COLO668 (cell line): ENCODE measurements around the gene CARHSP1.
"Not testable (repeated sequence)": the region's sequence is repeated elsewhere in the genome, so short reads cannot be mapped to it uniquely, and the experiment has no call there.

Experiments used
- DNase-seq: peaks from one replicate; lab custom pipeline; 2025; ENCODE audit not compliant: unreplicated experiment; lab: John Stamatoyannopoulos, UW

The CARHSP1 gene

GRCh38 chr16:8855972-8856371 lies 12.8 kb downstream of the CARHSP1 start:
- no peak for DNase-seq

GRCh38 chr16:8855051-8855786 lies 13.6 kb downstream of the CARHSP1 start:
- DNase-seq = no peak

- no peak for DNase-seq
These were observed 14.4 kb downstream of the CARHSP1 start for GRCh38 chr16:8854298-8854948.

DNA sequence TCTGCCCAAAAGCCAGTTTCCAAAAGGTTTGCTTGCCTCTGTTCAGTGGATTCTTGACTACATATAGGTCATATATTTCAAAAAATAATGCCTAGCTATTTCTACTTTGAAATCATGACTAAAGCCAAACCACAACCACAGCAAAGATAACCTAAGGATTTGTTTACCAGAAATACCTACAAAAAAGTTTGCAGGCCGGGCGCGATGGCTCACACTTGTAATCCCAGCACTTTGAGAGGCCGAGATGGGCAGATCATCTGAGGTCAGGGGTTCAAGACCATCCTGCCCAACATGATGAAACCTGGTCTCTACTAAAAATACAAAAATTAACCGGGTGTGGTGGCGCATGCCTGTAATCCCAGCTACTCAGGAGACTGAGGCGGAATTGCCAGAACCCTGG lies 15.2 kb downstream of the CARHSP1 start:
- no peak for DNase-seq

DNA sequence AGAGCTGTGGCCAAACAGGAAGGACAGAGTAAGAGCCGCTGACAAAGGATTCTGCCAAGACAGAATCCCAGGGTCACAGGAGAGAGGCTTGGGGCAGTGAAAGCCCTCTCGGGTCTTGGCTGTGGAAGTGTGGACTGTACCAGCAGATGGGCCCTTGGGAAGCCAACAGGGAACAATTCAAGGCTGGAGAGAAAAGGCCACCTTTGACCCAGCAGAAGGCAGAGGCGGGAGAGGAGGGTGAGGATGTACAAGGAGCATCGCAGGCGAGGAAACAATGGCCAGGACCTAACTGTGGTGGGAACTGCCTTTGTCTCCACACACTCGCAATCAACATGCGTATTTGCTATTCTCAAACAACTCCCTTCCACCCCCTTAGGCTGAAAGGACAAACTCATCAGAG lies 15.7 kb downstream of the CARHSP1 start:
- no peak for DNase-seq

- no peak for DNase-seq
These were observed 16.3 kb downstream of the CARHSP1 start for GRCh38 chr16:8852534-8852933.

GRCh38 chr16:8851761-8852403 lies 16.9 kb downstream of the CARHSP1 start:
- DNase-seq = no peak

GRCh38 chr16:8850279-8850885 lies 18.4 kb downstream of the CARHSP1 start:
- DNase-seq = no peak

DNA sequence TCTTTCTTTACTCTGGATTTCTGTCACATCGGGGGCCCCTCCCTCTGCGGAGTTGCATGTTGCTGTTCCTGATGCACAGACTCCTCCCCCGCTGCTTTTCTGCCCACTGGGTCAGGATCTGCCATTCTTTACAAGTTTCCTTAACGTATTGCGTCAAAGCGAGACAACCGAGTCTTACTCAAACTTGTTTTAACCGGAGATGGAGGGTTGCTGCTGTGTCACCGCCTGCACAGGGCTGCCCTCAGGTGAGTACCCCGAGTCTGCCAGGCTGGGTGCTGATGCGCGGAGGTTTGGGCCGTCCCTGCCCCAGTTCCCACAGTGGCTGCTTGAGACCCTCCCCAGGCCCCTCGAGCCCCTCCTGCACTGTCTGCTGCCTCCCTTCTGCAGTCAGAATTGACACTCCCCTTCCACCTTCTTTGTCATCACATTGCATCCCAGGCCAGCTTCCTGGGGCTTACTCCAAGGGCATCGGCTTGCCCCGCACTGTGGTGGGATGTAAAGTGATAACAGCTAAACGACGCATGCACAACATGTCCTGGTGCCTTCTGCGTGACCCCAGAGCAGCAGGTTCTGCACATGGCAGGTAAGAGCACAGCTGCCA lies 19.3 kb downstream of the CARHSP1 start:
- DNase-seq = no peak

DNA sequence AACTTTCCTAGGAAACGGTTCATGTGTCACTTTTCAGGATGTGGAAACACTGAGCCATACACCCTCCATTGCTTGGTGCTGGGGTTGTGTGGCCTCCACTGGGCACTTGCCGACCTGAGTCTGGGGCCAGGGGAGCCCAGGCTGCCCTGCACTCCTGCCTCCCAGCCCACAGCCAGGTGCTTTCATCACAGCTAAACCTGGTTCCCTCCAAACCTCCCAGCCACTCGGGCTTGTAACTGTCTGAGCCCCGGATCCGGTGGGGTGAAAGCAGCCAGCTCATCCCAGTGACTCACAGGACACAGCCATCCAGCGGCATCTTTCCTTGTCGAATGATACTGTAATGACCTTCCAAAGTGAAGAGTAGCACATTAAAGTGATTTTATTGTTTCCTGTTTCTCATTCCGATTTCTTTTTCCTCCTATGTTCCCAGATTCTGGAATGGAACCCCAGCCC lies 19.8 kb downstream of the CARHSP1 start:
- no peak for DNase-seq

GRCh38 chr16:8848231-8848938 lies 20.4 kb downstream of the CARHSP1 start:
- DNase-seq = no peak

GRCh38 chr16:8847623-8848022 lies 21.2 kb downstream of the CARHSP1 start:
- DNase-seq = no peak

DNA sequence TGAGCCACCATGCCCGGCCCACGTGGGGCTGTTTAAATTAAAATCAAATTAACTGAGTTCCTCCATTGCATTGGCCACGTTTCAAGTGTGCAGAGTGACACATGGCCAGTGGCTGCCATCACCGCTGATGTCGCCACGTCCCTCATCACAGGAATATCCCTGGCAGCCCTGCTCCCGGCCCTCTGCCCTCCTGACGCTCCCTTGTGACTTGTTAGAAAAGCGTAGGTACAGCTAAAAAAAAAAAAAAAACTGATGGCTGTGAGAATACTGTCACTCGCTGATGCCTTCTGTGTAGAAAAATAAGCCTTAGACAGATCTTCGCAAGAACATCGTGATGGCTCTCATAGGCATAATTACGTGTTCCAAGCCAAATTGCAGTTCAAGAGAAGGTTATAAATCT lies 21.7 kb downstream of the CARHSP1 start:
- no peak for DNase-seq

- no peak for DNase-seq
These were observed 22.3 kb downstream of the CARHSP1 start for GRCh38 chr16:8846401-8846932.

DNA sequence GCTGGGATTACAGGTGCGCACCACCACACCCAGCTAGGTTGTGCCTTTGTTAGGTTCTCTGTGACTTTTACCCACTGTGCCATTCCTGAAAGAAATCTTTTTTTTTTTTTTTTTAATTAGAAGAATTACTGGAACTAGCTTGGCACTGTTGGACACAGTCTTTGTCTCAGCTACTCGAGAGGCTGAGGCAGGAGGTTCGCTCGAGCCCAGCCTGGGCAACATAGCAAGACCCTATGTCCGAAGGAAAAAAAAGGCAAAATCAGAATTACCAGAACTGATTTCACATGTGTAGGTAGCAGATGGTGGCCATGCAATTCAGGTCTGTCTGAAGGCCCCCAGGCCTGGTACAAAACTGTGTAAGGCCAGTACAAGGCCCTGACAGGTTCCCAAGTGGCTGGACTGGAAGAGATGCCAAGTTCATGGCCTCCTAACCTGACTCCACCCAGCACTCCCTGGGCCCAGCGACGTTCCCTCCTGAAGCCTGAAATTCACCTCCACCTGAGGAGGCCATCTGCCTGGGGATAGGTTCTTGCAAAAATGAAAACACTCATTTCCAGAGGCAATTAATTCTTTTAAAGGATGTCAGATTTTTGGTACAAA lies 23.0 kb downstream of the CARHSP1 start:
- no peak for DNase-seq

DNA sequence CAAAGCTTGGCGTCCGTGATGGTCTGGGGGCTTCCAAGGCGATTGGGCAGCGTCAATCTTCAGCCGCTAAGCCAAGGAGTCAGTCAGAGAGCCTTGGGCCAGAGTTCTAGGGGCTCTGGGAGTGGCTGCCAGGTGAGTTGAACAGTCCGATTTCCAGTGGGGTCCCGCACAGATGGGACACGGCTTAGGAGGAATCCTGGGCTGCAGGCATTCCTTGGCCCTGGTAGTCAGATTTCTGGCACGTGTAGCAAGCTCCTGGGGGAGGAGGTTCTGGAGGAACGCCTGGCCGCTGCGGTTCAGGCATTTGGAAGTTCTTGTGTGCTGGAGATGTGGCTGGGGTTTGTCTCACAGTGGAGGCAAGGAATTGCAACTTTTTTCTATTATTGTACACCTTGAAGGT lies 25.5 kb downstream of the CARHSP1 start:
- DNase-seq = not testable (repeated sequence)

DNA sequence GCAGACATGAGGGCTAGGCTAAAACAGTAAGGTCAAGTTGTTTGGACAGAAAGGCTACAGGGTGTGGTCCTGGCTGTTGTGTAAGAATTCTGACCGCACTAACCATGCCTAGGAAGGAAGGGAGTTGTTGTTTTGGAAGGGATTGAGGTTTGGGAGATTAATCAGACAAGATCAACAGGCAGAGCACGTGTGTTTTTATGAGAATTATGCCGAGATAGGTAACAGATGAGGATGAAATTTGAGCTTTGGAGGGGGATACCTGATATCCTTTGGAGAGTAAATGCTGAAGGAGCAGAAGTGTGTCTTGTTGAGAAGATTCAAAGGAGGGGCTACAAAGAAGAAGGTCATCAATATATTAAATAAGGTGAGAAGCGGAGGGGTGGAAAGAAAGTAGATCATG lies 26.8 kb downstream of the CARHSP1 start:
- not testable (repeated sequence) for DNase-seq

DNA sequence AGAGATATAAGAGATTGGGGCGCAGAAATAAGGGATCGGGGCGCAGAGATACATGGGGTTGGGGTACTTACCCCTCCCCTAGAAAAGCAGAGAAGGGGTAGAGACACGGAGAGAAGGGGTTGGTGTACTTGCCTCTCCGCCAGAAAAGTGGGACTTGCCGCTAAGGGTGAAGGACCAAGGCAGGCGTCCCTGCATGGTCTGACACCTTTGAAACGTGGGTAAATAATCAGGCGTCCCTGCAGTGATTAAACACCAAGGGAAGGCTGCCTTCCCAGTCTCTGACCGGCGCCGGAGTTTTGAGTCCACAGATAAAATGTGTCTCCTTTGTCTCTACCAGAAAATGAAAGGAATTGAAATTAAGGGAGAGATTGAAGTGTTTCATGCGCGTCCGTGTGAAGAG lies 31.2 kb downstream of the CARHSP1 start:
- DNase-seq = not testable (repeated sequence)

- not testable (repeated sequence) for DNase-seq
These were observed 32.0 kb downstream of the CARHSP1 start for GRCh38 chr16:8836797-8837196.

DNA sequence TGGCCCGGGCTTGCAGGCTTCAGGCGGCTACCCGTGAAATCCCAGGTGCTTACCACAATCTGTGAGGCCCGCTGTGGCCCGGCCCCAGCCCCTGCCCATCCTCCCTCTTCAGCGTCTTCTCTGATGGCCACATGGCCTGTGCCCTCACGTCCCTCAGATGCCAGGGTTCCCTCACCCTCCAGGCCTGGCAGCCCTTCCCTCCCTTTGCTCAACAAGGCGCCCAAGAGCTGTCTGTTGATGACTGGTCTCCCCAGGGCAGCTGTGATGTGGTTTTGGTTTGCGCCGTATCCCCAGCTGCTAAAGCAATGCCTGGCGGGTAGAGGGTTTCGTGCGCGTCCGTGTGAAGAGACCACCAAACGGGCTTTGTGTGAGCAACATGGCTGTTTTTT lies 36.1 kb downstream of the CARHSP1 start:
- DNase-seq = no peak
